ENCODE results near the gene SKP2.
"Not testable (repeated sequence)": the region's sequence is repeated elsewhere in the genome, so short reads cannot be mapped to it uniquely, and the experiment has no call there.

Gene SKP2

GRCh38 chr5:36158144-36158543, 6.2 kb downstream of the SKP2 start:
- DNase-seq, result no peak

- DNase-seq, result no peak
Observed at GRCh38 chr5:36160617-36161016, 8.7 kb downstream of the SKP2 start.

GRCh38 chr5:36161361-36161760, 9.4 kb downstream of the SKP2 start:
- DNase-seq, result no peak

- DNase-seq, result no peak
Observed at GRCh38 chr5:36162810-36163486, 11.0 kb downstream of the SKP2 start.

GRCh38 chr5:36164461-36164860, 12.6 kb downstream of the SKP2 start:
- no peak for DNase-seq

- DNase-seq, result no peak
Observed at GRCh38 chr5:36168737-36169136, 16.8 kb downstream of the SKP2 start.

GRCh38 chr5:36170832-36171424, 19.0 kb downstream of the SKP2 start:
- DNase-seq, result no peak

- DNase-seq, result no peak
Observed at GRCh38 chr5:36172599-36172998, 20.7 kb downstream of the SKP2 start.

- DNase-seq, result no peak
Observed at GRCh38 chr5:36173426-36173825, 21.5 kb downstream of the SKP2 start.

- no peak for DNase-seq
Observed at GRCh38 chr5:36174119-36174518, 22.2 kb downstream of the SKP2 start.

- no peak for DNase-seq
Observed at GRCh38 chr5:36175043-36175442, 23.1 kb downstream of the SKP2 start.

GRCh38 chr5:36177154-36177553, 25.2 kb downstream of the SKP2 start:
- DNase-seq, result no peak

- DNase-seq, result no peak
Observed at GRCh38 chr5:36177715-36178523, 26.0 kb downstream of the SKP2 start.

- DNase-seq, result no peak
Observed at GRCh38 chr5:36178524-36178890, 26.6 kb downstream of the SKP2 start.

- DNase-seq, result no peak
Observed at GRCh38 chr5:36179950-36180349, 28.0 kb downstream of the SKP2 start.

- no peak for DNase-seq
Observed at GRCh38 chr5:36180556-36181350, 28.8 kb downstream of the SKP2 start.

- DNase-seq, result no peak
Observed at GRCh38 chr5:36181774-36182173, 29.9 kb downstream of the SKP2 start.

GRCh38 chr5:36184408-36184807, 32.5 kb downstream of the SKP2 start:
- not testable (repeated sequence) for DNase-seq

- DNase-seq, result no peak
Observed at GRCh38 chr5:36193746-36194145, 41.8 kb downstream of the SKP2 start.

GRCh38 chr5:36198281-36198680, 46.4 kb downstream of the SKP2 start:
- DNase-seq, result no peak

- not testable (repeated sequence) for DNase-seq
Observed at GRCh38 chr5:36198783-36199182, 46.9 kb downstream of the SKP2 start.

GRCh38 chr5:36199620-36200019, 47.7 kb downstream of the SKP2 start:
- no peak for DNase-seq

GRCh38 chr5:36200513-36200912, 48.6 kb downstream of the SKP2 start:
- DNase-seq, result no peak
